Activated CD8-positive, alpha-beta T cell treated with anti-CD3 and anti-CD28 coated beads for 36 hours (primary cell): ENCODE data around the gene ACAD11. TPM values are rescaled to one million over a fixed set of nuclear protein-coding genes. Genes with fewer than 3 reads are reported as not detected.
"Not testable (repeated sequence)": the region's sequence is repeated elsewhere in the genome, so short reads cannot be mapped to it uniquely, and the experiment has no call there.

Experiments
- ATAC-seq: fragments of 200-7000 bp; cut with Tn5 transposase; one replicate; pipeline ENCODE4 v1.10.0; 2021; ENCODE audit warnings: mild to moderate bottlenecking, moderate library complexity
- CTCF ChIA-PET: fragments of 350-600 bp; sonication (Branson Sonifier 250); formaldehyde crosslinking; loops from one replicate; lab custom pipeline; 2021; ENCODE audit warnings: antibody characterized with exemption; lab: Charles Lee
- POLR2A ChIA-PET: fragments of 350-600 bp; sonication (Branson Sonifier 250); formaldehyde crosslinking; loops from one replicate; lab custom pipeline; 2021; ENCODE audit warnings: antibody characterized with exemption; lab: Charles Lee
- DNase-seq: peaks from one replicate; pipeline ENCODE4 v3.0.0-alpha.2; 2020
- H3K27ac Mint-ChIP-seq: one replicate; pipeline ENCODE4 v1.8.0; 2021; ENCODE audit warnings: mild to moderate bottlenecking, mixed read lengths
- H3K27me3 Mint-ChIP-seq: one replicate; pipeline ENCODE4 v1.8.0; 2021; ENCODE audit warnings: mixed read lengths
- H3K36me3 Mint-ChIP-seq: one replicate; pipeline ENCODE4 v1.8.0; 2021; ENCODE audit warnings: low read depth, mixed read lengths
- H3K4me1 Mint-ChIP-seq: one replicate; pipeline ENCODE4 v1.8.0; 2021; ENCODE audit warnings: low read depth, mixed read lengths
- H3K4me3 Mint-ChIP-seq: one replicate; pipeline ENCODE4 v1.8.0; 2021; ENCODE audit warnings: mild to moderate bottlenecking, moderate library complexity, mixed read lengths
- H3K9me3 Mint-ChIP-seq: one replicate; pipeline ENCODE4 v1.8.0; 2021; ENCODE audit warnings: mixed read lengths
- CTCF ChIP-seq: fragments of 200-600 bp; IDR thresholded peaks from one replicate; pipeline ENCODE4 v1.8.0; 2022; ENCODE audit warnings: antibody characterized with exemption, mild to moderate bottlenecking
- intact Hi-C: fragments of 100-400 bp; cut with micrococcal nuclease; formaldehyde crosslinking; loops from one replicate; pipeline ENCODE4 v1.10.0; 2022
- total RNA-seq, 2 experiments: library from RNA; stranded (reverse); gene quantifications; one replicate each; pipeline ENCODE4 v1.2.3, GENCODE V29; 2021

The ACAD11 gene
- total RNA-seq, 2 experiments from 2014 or later: 20.6 to 22.3 TPM

- Mint-ChIP-seq H3K27ac (no peak overlapping the region), H3K36me3 (peaks cover 28% of the 10 kb centered on the region), H3K4me3 (no peak overlapping the region), H3K27me3 (no peaks in the 10 kb centered on the region), H3K4me1 (peaks cover 8% of the 10 kb centered on the region), H3K9me3 (no peaks in the 10 kb centered on the region)
- no peak for DNase-seq
- TF ChIP-seq CTCF: no peak
- ChIA-PET CTCF (no interaction called here), POLR2A (no interaction called here)
- ATAC-seq: no peak
- intact Hi-C loops: no loop called here
Observed at GRCh38 chr3:132622148-132622547, 37.5 kb downstream of the ACAD11 start.

- ATAC-seq: no peak
- intact Hi-C loops: no loop called here
- CTCF ChIA-PET: interaction anchor here (1.9 kb wide), 1 partner anchor 80 kb away, joined by 6 read pairs; no protein-coding TSS in a partner anchor
Observed at GRCh38 chr3:132616780-132617179, 42.8 kb downstream of the ACAD11 start.

GRCh38 chr3:132615881-132616280, 43.7 kb downstream of the ACAD11 start:
- POLR2A ChIA-PET: no interaction called here
- Mint-ChIP-seq H3K4me1 (no peaks in the 10 kb centered on the region), H3K9me3 (peaks cover 4% of the 10 kb centered on the region), H3K27ac (no peak overlapping the region), H3K36me3 (peaks cover 49% of the 10 kb centered on the region), H3K4me3 (no peak overlapping the region), H3K27me3 (no peaks in the 10 kb centered on the region)
- CTCF ChIA-PET: interaction anchor here (1.9 kb wide), 1 partner anchor 80 kb away, joined by 6 read pairs; no protein-coding TSS in a partner anchor
- no peak for ATAC-seq
- DNase-seq: no peak
- no peak for TF ChIP-seq CTCF
- intact Hi-C loops: no loop called here

More at GRCh38 chr3:132616780-132617179, 42.8 kb downstream of the ACAD11 start:
- Mint-ChIP-seq H3K4me1 (no peaks in the 10 kb centered on the region), H3K9me3 (peaks cover 4% of the 10 kb centered on the region), H3K27me3 (no peaks in the 10 kb centered on the region), H3K36me3 (peaks cover 48% of the 10 kb centered on the region), H3K27ac (no peak overlapping the region), H3K4me3 (no peak overlapping the region)
- POLR2A ChIA-PET: no interaction called here
- TF ChIP-seq CTCF: no peak
- DNase-seq: no peak

DNA sequence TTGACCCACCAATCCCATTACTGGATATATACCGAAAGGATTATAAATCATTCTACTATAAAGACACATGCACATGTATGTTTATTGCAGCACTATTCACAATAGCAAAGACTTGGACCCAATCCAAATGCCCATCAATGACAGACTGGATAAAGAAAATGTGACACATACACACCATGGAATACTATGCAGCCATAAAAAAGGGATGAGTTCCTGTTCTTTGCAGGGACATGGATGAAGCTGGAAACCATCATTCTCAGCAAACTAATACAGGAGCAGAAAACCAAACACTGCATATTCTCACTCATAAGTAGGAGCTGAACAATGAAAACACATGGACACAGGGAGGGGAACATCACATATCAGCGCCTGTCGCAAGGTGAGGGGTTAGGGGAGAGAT, 44.3 kb downstream of the ACAD11 start:
- peaks cover 47% of the 10 kb centered on the region for H3K36me3 Mint-ChIP-seq
- H3K4me1 Mint-ChIP-seq, H3K27me3 Mint-ChIP-seq, POLR2A ChIA-PET, H3K27ac Mint-ChIP-seq, H3K4me3 Mint-ChIP-seq, DNase-seq, H3K9me3 Mint-ChIP-seq, ATAC-seq, intact Hi-C loops: not testable (repeated sequence)
- CTCF ChIA-PET: interaction anchor here (1.9 kb wide), 1 partner anchor 79 kb away, joined by 6 read pairs; no protein-coding TSS in a partner anchor

DNA sequence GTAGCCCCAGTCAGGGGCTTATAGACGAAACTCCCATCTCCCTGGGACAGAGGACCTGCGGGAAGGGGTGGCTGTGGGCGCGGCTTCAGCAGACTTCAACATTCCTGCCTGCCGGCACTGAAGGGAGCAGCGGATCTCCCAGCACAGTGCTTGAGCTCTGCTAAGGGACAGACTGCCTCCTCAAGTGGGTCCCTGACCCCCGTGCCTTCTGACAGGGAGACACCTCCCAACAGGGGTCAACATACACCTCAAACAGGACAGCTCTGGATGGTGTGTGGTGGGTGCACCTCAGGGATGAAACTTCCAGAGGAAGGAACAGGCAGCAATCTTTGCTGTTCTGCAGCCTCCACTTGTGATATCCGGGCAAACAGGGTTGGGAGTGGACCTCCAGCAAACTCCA, 53.0 kb downstream of the ACAD11 start:
- H3K36me3 Mint-ChIP-seq: peaks cover 45% of the 10 kb centered on the region
- H3K27ac Mint-ChIP-seq, intact Hi-C loops, CTCF ChIA-PET, H3K27me3 Mint-ChIP-seq, DNase-seq, ATAC-seq, H3K4me1 Mint-ChIP-seq, H3K4me3 Mint-ChIP-seq, POLR2A ChIA-PET, H3K9me3 Mint-ChIP-seq: not testable (repeated sequence)

- H3K4me1 Mint-ChIP-seq: no peaks in the 10 kb centered on the region
- no peak for ATAC-seq
- no peak for TF ChIP-seq CTCF
- CTCF ChIA-PET: no interaction called here
- no peak overlapping the region for H3K4me3 Mint-ChIP-seq
- H3K27me3 Mint-ChIP-seq: no peaks in the 10 kb centered on the region
- no peak overlapping the region for H3K27ac Mint-ChIP-seq
- POLR2A ChIA-PET: no interaction called here
- no peaks in the 10 kb centered on the region for H3K9me3 Mint-ChIP-seq
- H3K36me3 Mint-ChIP-seq: peaks cover 42% of the 10 kb centered on the region
- intact Hi-C loops: no loop called here
- DNase-seq: no peak
Observed at GRCh38 chr3:132606085-132606484, 53.5 kb downstream of the ACAD11 start.
